Peyer's patch (tissue), 4 donors: ENCODE data around the gene UBXN1. TPM values are rescaled to one million over a fixed set of nuclear protein-coding genes. Genes with fewer than 3 reads are reported as not detected.
A peak's percentile ranks its signal among the peaks of the same experiment; 100 is the strongest.
"Not testable (repeated sequence)": the region's sequence is repeated elsewhere in the genome, so short reads cannot be mapped to it uniquely, and the experiment has no call there.

Experiments used
- DNase-seq, 3 donors: peaks; one replicate each; pipeline ENCODE4 v3.0.0-alpha.2; 2017 to 2019
- H3K27ac ChIP-seq, 4 donors: fragments of 200-600 bp; sonication (generic); one replicate each; pipeline ENCODE4 v1.5.1; 2016 to 2019
- H3K27me3 ChIP-seq, 2 donors: fragments of 200-600 bp; sonication (generic); one replicate each; pipeline ENCODE4 v1.5.1; 2019
- H3K36me3 ChIP-seq, 3 donors: fragments of 200-600 bp; sonication (generic); one replicate each; pipeline ENCODE4 v1.5.1; 2016 to 2019
- H3K4me1 ChIP-seq, 4 donors: fragments of 200-600 bp; sonication (generic); one replicate each; pipeline ENCODE4 v1.5.1; 2016 to 2019
- H3K4me3 ChIP-seq, 4 donors: fragments of 200-600 bp; sonication (generic); 1 replicate in 3 of 4; 2 replicates in 1 of 4; pipeline ENCODE4 v1.5.1; 2016 to 2019; ENCODE audit warnings: mild to moderate bottlenecking in 1 of 4
- H3K9me3 ChIP-seq, 4 donors: fragments of 200-600 bp; sonication (generic); one replicate each; pipeline ENCODE4 v1.5.1; 2016 to 2019; ENCODE audit warnings: mild to moderate bottlenecking in 1 of 4
- POLR2A ChIP-seq, 2 donors: fragments of 450-650 bp; IDR thresholded peaks; one replicate each; pipeline ENCODE4 v1.5.1; 2017; ENCODE audit warnings: antibody characterized with exemption in 2 of 2, mild to moderate bottlenecking in 2 of 2, moderate library complexity in 2 of 2
- total RNA-seq, 4 donors: library from RNA; depleted of rRNA; stranded (reverse); fragments of >200 nt; gene quantifications; one replicate each; pipeline ENCODE4 v1.1.0, GENCODE V29; 2016
- TF ChIP-seq, protein P1 (sequence below), 6 experiments: fragments of 450-650 bp in 4 of 6; fragments of 200-600 bp in 2 of 6; sonication (generic) in 1 of 6; IDR thresholded peaks; one replicate each; pipeline ENCODE4 v1.5.1; 2017 to 2019; ENCODE audit warnings: antibody characterized with exemption in 6 of 6, mild to moderate bottlenecking in 3 of 6, moderate library complexity in 1 of 6

UBXN1 gene
- total RNA-seq, 4 donors from 2014 or later = 91.1 to 169 (median 100) TPM

DNA sequence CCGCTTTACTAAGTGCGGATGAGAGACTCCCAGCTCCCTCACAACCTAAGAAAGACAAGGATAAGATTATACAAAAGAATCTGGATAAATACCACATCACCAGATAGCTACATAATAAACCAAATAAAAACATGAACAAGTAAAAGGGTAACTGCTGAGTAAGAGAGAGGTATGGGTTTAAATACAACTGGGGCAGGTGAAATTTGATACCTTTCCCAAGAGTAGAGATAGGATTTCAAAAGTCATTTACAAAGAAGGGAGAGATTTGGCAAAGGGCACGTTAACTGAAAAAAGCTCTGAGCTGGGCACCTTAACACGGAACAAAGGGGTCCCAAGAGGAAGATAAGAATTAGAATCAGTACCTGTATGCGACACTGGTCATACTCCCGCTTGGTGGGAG, 1.7 kb downstream of the UBXN1 start:
- TF ChIP-seq, protein P1, sequence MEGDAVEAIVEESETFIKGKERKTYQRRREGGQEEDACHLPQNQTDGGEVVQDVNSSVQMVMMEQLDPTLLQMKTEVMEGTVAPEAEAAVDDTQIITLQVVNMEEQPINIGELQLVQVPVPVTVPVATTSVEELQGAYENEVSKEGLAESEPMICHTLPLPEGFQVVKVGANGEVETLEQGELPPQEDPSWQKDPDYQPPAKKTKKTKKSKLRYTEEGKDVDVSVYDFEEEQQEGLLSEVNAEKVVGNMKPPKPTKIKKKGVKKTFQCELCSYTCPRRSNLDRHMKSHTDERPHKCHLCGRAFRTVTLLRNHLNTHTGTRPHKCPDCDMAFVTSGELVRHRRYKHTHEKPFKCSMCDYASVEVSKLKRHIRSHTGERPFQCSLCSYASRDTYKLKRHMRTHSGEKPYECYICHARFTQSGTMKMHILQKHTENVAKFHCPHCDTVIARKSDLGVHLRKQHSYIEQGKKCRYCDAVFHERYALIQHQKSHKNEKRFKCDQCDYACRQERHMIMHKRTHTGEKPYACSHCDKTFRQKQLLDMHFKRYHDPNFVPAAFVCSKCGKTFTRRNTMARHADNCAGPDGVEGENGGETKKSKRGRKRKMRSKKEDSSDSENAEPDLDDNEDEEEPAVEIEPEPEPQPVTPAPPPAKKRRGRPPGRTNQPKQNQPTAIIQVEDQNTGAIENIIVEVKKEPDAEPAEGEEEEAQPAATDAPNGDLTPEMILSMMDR (IDR thresholded peaks at IDR 0.05) = no peak
- no peak for TF ChIP-seq POLR2A (IDR thresholded peaks at IDR 0.05)
- DNase-seq = no peak
- Histone ChIP-seq H3K9me3 (no peaks in the 10 kb centered on the region), H3K4me3 (no peak overlapping the region), H3K27me3 (no peaks in the 10 kb centered on the region), H3K36me3 (peaks cover 0 to 38% (median 0%) of the 10 kb centered on the region in 3 donors), H3K4me1 (peaks cover 0 to 40% (median 11%) of the 10 kb centered on the region in 4 donors), H3K27ac (no peak overlapping the region)

DNA sequence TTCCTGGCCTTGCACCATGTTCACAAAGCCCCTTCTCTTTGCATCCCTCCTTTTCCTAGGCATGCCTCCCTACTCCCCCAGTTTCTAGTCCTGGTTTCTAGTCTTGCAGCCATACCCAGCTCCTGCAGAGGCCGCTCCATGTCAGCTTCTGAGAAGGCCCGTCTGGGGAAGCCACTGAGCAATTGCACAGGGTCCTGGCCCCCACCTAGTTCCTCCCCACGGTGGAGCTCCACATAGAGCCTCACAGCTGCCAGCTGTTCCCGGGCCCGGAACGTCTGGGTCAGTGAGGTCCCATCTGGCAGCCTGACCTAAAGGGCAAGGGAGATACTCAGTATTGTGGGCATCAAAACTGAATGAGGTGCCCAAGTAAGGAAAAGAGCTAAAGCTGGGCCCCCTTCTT, 2.2 kb downstream of the UBXN1 start:
- Histone ChIP-seq H3K9me3 (no peaks in the 10 kb centered on the region), H3K27me3 (no peaks in the 10 kb centered on the region), H3K36me3 (peaks cover 0 to 38% (median 0%) of the 10 kb centered on the region in 3 donors), H3K4me1 (peaks cover 0 to 40% (median 11%) of the 10 kb centered on the region in 4 donors), H3K4me3 (no peak overlapping the region), H3K27ac (no peak overlapping the region)
- no peak for TF ChIP-seq POLR2A (IDR thresholded peaks at IDR 0.05)
- TF ChIP-seq, protein P1 (IDR thresholded peaks at IDR 0.05) = no peak
- DNase-seq = no peak

DNA sequence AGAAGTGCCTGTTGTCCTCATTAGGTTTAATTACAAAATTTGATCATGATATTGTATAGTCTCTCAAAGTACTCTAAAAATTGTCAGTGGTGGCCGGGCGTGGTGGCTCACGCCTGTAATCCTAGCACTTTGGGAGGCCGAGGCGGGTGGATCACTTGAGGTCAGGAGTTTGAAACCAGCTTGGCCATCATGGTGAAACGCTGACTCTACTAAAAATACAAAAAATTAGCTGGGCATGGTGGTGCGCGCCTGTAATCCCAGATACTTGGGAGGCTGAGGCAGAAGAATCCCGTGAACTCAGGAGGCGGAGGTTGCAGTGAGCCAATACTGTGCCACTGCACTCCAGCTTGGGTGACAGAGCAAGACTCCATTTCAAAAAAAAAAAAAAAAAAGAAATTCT, 3.5 kb downstream of the UBXN1 start:
- not testable (repeated sequence) for H3K27ac ChIP-seq, H3K9me3 ChIP-seq, H3K27me3 ChIP-seq, DNase-seq, H3K4me3 ChIP-seq
- peaks cover 0 to 38% (median 0%) of the 10 kb centered on the region in 3 donors for H3K36me3 ChIP-seq
- peaks cover 0 to 46% (median 13%) of the 10 kb centered on the region in 4 donors for H3K4me1 ChIP-seq

DNA sequence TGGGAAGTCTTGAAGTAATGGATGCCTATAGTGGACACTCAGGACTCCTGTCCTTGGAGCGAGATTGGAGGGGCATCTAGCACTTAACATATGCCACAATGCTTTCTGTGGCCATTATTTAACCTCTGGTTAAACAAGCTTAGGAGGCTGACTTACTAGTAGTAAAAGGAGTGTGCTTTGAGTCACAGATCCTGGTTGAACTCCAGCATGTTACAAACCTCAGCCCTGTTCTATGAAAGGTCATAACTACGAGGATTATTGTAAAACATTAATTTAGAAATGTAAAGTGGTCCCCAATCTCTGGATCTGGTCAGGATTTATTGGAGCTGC, 5.7 kb downstream of the UBXN1 start:
- Histone ChIP-seq H3K36me3 (peaks cover 0 to 38% (median 0%) of the 10 kb centered on the region in 3 donors), H3K4me3 (peak overlapping the region in 1 of 4 donors; percentile 81), H3K27me3 (no peaks in the 10 kb centered on the region), H3K9me3 (no peaks in the 10 kb centered on the region), H3K27ac (peak overlapping the region in 2 of 4 donors; percentile 23 to 91), H3K4me1 (peaks cover 0 to 52% (median 15%) of the 10 kb centered on the region in 4 donors)
- TF ChIP-seq, protein P1 (IDR thresholded peaks at IDR 0.05) = no peak
- TF ChIP-seq POLR2A (IDR thresholded peaks at IDR 0.05) = no peak
- no peak for DNase-seq

DNA sequence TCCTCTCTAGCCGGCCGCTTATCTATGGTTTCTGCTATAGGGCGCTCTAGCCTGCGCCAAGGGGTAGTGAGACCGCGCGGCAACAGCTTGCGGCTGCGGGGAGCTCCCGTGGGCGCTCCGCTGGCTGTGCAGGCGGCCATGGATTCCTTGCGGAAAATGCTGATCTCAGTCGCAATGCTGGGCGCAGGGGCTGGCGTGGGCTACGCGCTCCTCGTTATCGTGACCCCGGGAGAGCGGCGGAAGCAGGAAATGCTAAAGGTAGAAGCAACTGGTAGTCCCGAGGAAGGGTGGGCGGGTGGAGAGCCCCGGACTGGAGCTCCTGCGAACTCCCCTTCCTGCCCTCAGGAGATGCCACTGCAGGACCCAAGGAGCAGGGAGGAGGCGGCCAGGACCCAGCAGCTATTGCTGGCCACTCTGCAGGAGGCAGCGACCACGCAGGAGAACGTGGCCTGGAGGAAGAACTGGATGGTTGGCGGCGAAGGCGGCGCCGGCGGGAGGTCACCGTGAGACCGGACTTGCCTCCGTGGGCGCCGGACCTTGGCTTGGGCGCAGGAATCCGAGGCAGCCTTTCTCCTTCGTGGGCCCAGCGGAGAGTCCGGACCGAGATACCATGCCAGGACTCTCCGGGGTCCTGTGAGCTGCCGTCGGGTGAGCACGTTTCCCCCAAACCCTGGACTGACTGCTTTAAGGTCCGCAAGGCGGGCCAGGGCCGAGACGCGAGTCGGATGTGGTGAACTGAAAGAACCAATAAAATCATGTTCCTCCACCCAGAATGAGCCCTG, 7.1 kb downstream of the UBXN1 start, which contains the start of the genes LBHD1 and UQCC3:
TSS of gene LBHD1 (minus strand) at position 660 of the 782 bp plus-strand sequence. CDS start 2,236 bp downstream, outside the sequence.
TSS of gene UQCC3 (plus strand) at position 66 of the 782 bp plus-strand sequence. CDS start at position 139, 73 bp downstream.
- Histone ChIP-seq H3K27ac (peak within 1 kb of the TSS; percentile 88 to 95 (median 90)), H3K9me3 (no peaks in the 10 kb centered on the region), H3K27me3 (no peaks in the 10 kb centered on the region), H3K36me3 (peaks cover 0 to 26% (median 0%) of the 10 kb centered on the region in 3 donors), H3K4me3 (peak within 1 kb of the TSS; percentile 73 to 81 (median 75)), H3K4me1 (peaks cover 0 to 52% (median 16%) of the 10 kb centered on the region in 4 donors)
- TF ChIP-seq, protein P1 (IDR thresholded peaks at IDR 0.05) = no peak
- peak; percentile 56 to 73 for TF ChIP-seq POLR2A (IDR thresholded peaks at IDR 0.05)
- peak; percentile 83 to 89 (median 85) for DNase-seq

DNA sequence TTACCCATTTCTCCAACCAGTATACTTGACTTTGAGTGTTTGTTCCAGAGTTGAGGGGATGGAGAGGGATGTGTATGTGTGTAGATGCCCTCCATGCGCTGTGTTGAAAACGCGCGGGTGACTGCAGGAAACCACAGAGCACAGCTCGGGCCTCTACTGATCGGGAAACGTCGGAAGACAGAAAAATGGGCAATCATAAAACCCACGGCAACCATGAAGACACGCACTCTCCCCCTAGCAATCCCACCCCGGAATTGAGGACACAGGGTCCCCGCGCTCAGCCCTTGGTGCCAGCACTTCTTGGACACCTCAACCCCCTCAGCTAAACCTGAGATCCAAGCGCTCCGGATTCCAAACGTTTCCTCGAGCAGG, 7.7 kb downstream of the UBXN1 start:
- Histone ChIP-seq H3K4me1 (peaks cover 0 to 56% (median 22%) of the 10 kb centered on the region in 4 donors), H3K36me3 (peaks cover 0 to 21% (median 0%) of the 10 kb centered on the region in 3 donors)

More for the DNA sequence above, 7.7 kb downstream of the UBXN1 start:
- Histone ChIP-seq H3K9me3 (no peaks in the 10 kb centered on the region), H3K27ac (peak overlapping the region; percentile 88 to 95 (median 90)), H3K4me3 (peak overlapping the region; percentile 73 to 81 (median 75)), H3K27me3 (no peaks in the 10 kb centered on the region)
- no peak for DNase-seq
- TF ChIP-seq, protein P1 (IDR thresholded peaks at IDR 0.05) = no peak
- TF ChIP-seq POLR2A (IDR thresholded peaks at IDR 0.05) = no peak
